AML-193 (cell line): ENCODE data around the gene CHAF1A.

Experiments
- DNase-seq, 2 experiments: peaks; one replicate each; lab custom pipeline; 2025; lab: John Stamatoyannopoulos, UW

Gene CHAF1A

GRCh38 chr19:4402171-4403004, at the start of gene CHAF1A:
CHAF1A (plus strand) TSS chr19:4402640; CDS start chr19:4402763, 123 bp downstream.
- peak; percentile 98 to 99 for DNase-seq

GRCh38 chr19:4352701-4353121, 49.7 kb upstream of the CHAF1A start:
- DNase-seq: peak; percentile 36 to 45

- DNase-seq: no peak
These were observed 48.2 kb upstream of the CHAF1A start for GRCh38 chr19:4354282-4354681.

DNA sequence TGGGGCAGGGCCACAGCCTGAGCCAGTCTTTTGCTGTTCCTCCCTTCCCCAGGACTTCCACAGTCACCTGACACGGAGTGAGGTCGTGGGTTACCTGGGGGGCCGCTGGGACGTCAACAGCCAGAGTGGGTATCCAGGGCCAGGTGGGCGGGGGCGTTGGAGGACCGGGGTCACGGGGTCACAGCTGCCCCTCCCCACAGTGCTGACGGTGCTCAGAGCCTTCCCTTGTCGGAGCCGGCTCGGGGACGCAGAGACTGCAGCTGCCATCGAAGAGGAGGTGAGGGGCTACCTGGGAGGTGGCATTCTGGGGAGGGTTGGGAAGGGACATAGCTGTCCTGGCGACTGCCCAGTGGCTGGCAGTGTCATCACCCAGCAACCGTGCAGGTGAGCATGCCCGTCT, 47.5 kb upstream of the CHAF1A start:
- DNase-seq: no peak

GRCh38 chr19:4357095-4357797, 45.2 kb upstream of the CHAF1A start:
- DNase-seq: no peak

DNA sequence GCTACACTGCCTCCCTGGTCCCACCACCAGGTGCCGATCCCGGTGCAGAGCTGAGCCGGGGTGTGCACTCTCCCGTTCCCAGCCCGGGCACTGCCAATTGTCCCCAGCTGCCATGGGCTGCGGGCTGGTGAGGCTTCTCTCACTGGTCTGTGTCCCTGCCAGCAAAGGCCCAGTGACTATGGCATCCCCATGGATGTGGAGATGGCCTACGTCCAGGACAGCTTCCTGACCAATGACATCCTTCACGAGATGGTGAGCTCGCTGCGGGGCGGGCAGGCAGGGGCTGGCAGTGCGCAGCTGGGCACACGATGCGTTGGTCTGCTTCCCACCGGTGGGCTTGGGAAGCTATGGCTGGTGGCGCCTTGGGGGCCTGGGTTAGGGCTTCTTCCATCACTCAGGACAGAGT, 44.5 kb upstream of the CHAF1A start:
- DNase-seq: no peak

DNA sequence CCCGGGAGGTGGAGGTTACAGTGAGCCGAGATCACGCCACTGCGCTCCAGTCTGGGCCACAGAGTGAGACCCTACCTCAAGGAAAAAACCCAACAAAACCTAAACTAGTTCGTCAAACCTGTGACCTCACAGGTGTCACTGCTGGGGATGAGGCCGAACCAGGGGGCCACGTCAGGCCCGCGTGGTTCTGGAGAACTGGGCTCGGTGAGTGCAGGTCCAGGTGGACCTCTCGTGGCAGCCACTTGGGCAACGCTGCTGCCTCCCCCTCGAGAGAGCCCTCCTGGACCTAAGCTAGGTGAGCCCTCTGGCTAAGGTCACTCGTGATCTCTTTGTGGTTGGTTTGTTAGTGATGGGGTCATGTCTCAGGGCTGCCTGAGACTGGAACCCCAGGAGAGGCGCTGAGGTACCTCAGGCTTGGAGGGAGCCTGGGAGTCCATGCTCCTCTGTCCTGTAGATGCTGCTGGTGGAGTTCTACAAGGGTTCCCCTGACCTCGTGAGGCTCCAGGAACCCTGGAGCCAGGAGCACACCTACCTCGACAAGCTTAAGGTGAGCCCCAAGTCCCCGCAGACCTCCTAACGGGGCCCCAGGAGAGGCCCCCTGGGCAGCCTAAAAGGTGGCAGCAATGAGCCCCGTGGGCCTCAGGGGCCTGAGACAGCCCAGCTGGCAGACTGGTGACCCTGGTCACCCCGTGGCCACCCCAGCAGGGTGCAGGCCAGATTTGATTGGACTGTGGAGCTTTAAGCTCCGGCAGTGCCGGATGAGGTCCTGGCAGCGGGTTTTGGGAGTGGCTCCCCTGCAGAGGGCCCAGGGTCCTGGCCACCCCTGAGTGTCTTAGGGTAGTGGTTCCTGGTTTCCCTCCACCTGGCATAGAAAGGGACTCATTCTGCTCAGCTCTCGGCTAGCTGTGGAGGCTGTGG, 43.5 kb upstream of the CHAF1A start:
- no peak for DNase-seq

- no peak for DNase-seq
These were observed 42.8 kb upstream of the CHAF1A start for GRCh38 chr19:4359627-4360000.

DNA sequence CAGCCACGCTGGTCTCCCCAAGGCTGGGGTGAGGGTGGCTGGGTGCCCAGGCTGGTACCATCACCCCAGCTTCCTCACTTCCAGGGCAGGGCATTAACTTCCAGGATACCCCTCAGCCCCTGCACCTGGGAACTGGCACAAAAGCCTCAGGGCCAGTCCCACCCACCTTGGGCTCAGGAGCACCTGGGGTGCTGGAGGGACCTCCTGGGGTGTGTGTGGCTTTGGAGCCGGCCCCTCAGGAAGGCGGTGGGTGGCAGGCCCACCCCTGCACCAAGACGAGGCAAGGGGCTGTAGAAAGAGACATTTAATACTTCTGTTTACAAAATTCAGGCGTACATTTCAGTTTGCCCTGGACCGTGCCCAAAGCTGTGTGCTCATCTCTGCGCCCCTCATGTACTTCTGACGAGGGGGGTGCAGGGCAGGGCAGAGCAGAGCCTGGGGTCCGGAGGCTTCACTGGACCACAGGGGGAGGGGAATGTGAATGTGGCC, 42.3 kb upstream of the CHAF1A start:
- no peak for DNase-seq

GRCh38 chr19:4360641-4361151, 41.7 kb upstream of the CHAF1A start:
- DNase-seq: no peak

- DNase-seq: no peak
These were observed 41.0 kb upstream of the CHAF1A start for GRCh38 chr19:4361152-4362046.

GRCh38 chr19:4362101-4362828, 40.2 kb upstream of the CHAF1A start:
- DNase-seq: no peak

DNA sequence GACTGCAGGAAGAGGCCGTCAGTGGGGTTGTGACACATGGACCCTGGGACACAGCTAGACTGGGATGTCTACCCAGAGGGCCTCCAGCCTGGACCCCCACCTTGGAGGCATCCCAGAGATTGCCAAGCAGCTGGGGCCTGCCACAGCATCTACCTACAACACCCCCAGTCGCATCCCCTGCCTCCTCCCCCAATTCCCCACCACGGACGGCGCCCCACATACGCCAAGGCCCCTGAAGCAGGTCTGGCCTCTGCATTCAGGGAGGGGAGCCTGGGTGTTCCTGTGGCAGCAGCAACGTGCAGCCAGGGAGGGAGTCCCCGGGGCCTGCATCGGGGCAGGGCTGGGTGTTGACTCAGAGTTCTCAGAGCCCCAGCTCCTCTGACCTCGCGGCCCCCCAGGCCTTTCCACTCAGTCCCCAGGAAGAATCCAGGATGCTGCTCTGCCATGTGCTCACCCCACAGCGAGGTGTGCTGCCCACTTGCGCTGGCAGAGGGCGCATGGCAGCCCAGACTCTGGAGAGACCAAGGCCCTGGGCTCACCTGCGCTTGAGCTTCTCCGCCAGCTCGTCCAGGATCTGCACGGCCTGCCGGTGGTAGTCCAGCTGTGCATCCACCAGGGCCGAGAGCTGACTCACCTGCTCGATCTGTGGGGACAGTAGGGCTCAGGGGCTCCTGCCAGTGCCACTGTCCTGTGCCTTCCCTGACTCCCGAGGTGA, 39.5 kb upstream of the CHAF1A start:
- DNase-seq: no peak

- DNase-seq: no peak
These were observed 38.7 kb upstream of the CHAF1A start for GRCh38 chr19:4363571-4364304.

DNA sequence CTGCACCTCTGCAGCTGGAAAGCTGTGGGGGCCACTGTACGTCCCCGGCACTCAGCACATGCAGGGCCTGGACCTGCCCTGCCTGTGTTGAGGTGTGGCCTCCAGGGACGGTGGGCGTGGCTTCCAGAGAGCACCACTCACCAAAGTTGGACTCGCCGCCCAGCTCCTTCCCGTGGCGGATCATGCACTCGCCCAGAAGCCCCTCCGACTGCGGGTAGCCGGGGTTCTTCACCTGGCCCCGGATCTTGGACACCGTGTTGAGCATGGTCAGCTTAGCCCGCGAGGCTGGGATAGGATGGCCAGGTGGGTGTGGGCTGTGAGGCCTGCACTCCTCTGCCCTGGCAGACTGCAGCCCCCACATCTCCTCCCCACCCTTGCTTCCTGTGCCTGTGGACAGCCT, 37.1 kb upstream of the CHAF1A start:
- no peak for DNase-seq

GRCh38 chr19:4365791-4366665, 36.4 kb upstream of the CHAF1A start:
- DNase-seq: no peak

DNA sequence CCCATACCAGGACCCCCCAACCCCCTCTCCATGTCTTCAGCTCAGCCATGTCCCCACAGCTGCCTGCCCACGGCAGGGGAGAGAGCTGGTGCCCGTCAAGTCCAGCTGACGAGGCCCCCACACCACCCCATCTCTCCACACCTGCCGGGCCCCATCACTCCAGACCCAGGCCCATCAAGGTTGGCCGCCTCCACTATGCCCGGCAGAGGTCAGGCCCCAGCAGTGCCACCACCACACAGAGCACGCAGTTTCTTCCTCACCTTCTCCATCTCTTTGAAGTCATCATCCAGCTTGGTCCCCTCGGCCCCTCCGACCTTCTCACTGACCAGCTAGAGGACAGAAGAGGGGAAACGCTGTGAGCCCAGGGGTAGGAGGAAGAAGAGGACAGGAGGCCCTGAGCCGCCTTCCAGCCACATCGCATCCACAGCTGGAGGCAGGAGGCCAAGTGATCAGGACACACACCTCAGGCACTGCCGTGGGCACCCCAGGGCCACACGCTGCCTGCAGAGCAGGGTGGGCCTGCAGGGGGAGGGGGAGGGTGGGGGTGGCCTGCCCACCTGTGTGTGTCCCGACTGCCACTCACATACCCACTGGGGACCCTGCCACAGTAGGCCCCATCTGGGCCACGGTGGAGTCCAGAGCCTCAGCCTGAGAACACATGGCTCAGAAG, 35.6 kb upstream of the CHAF1A start:
- DNase-seq: no peak
